Measurements from ENCODE around the gene ALS2CL.
"Not testable (repeated sequence)": the region's sequence is repeated elsewhere in the genome, so short reads cannot be mapped to it uniquely, and the experiment has no call there.

ALS2CL gene

DNA sequence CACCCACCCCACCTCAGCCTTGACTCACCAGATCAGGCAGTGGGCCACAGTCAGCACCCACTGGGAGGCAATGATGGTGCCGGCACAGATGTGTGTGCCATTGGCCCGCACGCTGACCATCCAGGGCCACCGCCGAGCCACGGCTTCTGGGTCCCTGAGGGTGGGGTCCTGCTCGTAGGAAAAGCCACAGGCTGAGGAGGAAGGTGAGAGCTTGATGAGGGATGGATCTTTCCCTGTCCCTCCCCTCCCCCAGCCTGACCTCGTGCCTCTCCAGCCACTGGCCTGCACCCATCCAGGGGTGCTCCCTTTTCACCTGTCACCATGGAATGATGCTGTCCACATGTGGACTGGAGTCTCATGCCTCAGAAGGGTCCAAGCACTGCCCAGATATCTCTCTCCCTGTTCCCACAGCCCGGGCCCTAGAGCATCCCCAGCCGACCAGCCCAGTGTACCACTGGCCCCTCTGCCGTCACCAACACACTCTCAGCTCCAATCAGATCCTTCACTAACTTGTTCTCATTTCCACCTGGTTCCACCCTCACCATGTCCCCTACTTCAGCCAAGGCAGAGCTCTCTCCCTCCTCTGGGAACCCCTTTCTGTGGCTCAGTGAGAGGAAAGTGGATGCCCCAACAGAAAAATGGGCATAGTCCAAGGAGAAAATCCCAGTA lies 22.2 kb upstream of the ALS2CL start:
- no peak for DNase-seq (ENCODE audit: low read depth in 2 of 2)

- DNase-seq (ENCODE audit: low read depth in 2 of 2) = no peak
These were observed 21.4 kb upstream of the ALS2CL start for GRCh38 chr3:46714728-46715506.

GRCh38 chr3:46713898-46714552 lies 20.5 kb upstream of the ALS2CL start:
- DNase-seq (ENCODE audit: low read depth in 2 of 2) = no peak

- no peak for DNase-seq (ENCODE audit: low read depth in 2 of 2)
These were observed 19.8 kb upstream of the ALS2CL start for GRCh38 chr3:46713050-46713897.

GRCh38 chr3:46712191-46713049 lies 18.9 kb upstream of the ALS2CL start:
- DNase-seq (ENCODE audit: low read depth in 2 of 2) = no peak

- no peak for DNase-seq (ENCODE audit: low read depth in 2 of 2)
These were observed 18.3 kb upstream of the ALS2CL start for GRCh38 chr3:46711760-46712159.

GRCh38 chr3:46711305-46711704 lies 17.8 kb upstream of the ALS2CL start:
- DNase-seq (ENCODE audit: low read depth in 2 of 2) = no peak

GRCh38 chr3:46710671-46711295 lies 17.3 kb upstream of the ALS2CL start:
- DNase-seq (ENCODE audit: low read depth in 2 of 2) = no peak

GRCh38 chr3:46710229-46710628 lies 16.8 kb upstream of the ALS2CL start:
- no peak for DNase-seq (ENCODE audit: low read depth in 2 of 2)

DNA sequence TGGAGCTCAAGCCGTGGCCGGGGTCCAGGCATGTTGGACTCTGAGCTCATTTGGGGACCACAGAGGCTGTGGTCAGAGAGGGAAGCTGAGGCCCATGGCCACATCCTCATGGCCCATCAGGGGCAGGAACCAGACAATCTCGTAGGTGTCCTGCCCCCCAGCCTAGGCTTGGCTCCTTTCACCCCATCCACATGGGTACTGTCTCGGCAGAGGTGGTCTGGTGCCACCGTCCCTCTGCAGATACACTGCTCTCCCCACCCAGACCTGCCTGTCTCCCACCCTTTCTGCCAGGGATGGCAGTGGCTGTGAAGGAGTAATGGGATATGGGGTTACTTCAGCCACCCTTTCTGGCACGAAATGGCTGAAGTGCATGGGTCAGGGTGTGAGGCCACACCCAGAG lies 16.2 kb upstream of the ALS2CL start:
- DNase-seq (ENCODE audit: low read depth in 2 of 2) = no peak

GRCh38 chr3:46709157-46709654 lies 15.7 kb upstream of the ALS2CL start:
- no peak for DNase-seq (ENCODE audit: low read depth in 2 of 2)

GRCh38 chr3:46708401-46709156 lies 15.1 kb upstream of the ALS2CL start:
- DNase-seq (ENCODE audit: low read depth in 2 of 2) = no peak

DNA sequence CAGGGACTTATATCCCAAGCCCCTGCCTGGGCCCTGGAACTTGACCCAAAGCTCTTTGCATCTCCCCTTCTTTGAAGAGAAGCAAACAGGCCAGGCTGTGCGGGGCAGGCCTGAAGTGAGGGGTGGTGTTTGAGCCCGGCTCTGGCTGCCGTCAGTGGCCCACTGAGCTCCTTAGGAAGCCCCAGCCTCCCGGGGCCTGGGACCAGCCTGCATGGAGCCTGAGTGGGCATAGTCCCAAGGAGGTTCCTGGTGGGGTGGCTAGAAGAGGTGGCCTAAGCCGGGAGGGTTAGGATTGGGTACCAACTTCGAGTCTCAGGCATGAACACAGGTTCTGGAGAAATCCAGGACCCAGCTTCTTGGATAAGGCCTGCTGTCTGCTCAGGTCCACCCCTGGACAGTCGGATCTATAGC lies 14.1 kb upstream of the ALS2CL start:
- no peak for DNase-seq (ENCODE audit: low read depth in 2 of 2)

DNA sequence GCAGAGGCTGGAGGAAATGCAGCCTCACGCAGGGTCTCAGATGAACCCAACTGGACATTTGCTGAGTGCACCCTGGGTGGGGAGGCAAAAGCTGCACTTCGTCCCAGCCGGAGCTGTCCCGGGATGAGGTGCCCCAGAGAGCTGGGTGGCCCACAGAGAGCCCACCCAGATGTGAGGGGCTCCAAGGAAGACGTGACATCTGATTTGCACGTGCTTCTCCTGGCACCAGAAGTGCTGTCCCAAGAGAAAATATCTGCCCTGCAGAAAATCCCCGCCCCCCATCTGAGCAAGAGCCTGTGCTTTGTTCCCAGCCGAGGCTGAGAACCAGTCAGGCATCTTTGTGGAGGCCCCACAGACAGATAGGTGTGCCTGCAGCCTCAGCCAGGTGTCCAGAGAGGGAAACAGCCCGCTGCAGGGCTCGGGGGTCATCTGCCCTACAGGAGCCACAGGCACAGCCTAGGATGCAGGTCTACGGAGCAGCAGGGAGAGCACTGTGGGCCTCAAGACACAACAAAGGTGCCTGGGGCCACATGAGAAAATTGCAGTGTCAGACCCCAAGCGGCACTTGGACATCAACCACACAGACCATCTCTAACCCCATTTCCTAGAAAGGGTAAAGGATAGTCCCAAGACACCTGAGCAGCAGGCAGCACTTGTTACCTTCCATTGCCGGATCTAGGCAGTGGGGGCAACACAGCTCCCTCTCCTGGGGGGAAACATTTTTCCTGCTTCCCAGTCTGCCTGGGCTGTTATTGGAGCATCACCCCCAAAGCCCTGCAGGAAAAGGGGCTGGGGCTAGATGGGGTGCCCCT lies 13.5 kb upstream of the ALS2CL start:
- no peak for DNase-seq (ENCODE audit: low read depth in 2 of 2)

DNA sequence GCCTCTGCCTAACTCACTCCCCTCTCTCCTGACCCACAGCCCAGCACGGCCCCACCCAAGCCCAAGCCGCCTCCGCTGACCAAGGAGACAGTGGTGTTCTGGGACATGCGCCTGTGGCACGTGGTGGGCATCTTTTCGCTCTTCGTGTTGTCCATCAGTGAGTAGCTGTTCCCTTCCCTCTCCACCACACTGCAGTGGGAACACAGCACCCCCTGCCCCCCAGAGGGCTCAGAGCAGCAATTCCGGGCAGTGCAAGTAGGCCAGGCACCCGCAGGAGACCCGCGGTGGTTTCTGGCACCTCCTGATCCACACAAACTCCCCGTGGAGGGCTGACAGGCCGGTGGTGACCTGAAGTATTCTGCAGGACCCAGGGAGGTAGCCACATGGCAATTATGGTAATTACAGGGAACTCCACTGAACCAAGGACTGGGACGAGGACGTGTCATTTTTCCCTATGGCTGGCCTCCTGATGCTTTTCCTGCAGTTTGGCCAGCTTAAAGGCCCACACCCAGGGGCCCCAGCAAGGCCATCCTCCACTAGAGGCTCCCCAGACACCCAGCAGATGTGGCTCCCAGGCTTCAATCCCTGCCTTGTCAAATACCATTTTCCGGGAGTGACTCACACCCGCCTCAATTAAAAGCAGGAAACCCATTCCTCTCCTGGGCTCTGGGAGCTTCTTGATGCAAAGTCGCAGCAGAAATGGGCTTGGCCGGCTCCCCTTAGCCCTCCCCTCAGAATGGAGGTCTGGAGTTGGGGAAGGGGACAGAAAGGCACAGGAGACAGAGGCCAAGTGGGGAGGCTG lies 12.5 kb upstream of the ALS2CL start:
- DNase-seq (ENCODE audit: low read depth in 2 of 2) = no peak

DNA sequence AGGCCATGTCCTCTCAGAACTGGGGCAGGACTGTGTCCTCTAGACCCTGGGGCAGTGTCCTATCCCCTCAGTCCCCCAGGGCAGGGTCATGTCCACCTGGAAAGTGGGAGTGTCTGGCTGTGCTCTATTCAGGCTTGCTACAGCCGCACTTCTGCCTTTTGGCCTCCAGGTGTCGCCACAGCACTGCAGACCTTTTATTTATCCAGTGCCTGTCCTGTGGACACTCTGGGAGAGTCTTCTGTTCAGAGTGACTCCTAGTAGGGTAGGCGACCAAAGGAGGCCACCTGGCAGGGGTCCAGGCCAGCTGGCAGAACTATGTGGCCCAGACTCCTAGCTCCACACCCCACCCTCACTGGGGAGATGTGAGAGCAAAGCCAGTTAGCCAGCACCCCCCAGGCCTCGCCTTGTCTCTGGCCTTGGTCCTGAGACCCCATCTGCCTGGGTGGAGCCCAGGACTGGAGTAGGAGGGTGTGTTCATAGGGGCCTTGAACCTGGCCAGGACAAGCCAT lies 11.6 kb upstream of the ALS2CL start:
- DNase-seq (ENCODE audit: low read depth in 2 of 2) = peak in 1 of 2 donors; percentile 31

GRCh38 chr3:46704346-46704745 lies 10.9 kb upstream of the ALS2CL start:
- DNase-seq (ENCODE audit: low read depth in 2 of 2) = not testable (repeated sequence)
